Mucosa of gallbladder (tissue), 1 donor: ENCODE data around the gene KLC1. TPM values are rescaled to one million over a fixed set of nuclear protein-coding genes. Genes with fewer than 3 reads are reported as not detected.

ENCODE experiments used
- DNase-seq: peaks from one replicate; pipeline ENCODE4 v3.0.0-alpha.2; 2020; ENCODE audit warnings: low spot score
- total RNA-seq: library from RNA; stranded (reverse); gene quantifications from one replicate; pipeline ENCODE4 v1.2.1, GENCODE V29; 2021
- donor health status: DM: no; HTN: no; CAD: no.

Gene KLC1
- total RNA-seq, 1 donor from 2014 or later = 171 TPM

DNA sequence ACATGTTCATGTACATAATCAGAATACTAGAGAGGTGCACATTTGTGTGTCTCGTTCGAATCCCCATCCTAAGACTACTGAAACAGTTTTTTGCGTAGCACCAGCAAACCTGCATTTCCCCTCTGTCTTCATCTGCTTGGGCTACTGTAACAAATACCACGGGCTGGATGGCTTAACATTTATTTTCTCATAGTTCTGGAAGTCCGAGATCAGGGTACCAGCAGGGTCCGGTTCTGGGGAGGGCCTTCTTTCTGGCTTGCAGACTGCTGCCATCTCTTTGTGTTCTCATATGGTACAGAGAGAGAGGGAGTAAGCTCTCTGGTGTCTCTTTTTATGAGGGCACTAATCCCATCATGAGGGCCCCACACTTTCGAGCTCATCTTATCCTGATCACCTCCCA is 30.6 kb downstream of the KLC1 start:
- no peak for DNase-seq

DNA sequence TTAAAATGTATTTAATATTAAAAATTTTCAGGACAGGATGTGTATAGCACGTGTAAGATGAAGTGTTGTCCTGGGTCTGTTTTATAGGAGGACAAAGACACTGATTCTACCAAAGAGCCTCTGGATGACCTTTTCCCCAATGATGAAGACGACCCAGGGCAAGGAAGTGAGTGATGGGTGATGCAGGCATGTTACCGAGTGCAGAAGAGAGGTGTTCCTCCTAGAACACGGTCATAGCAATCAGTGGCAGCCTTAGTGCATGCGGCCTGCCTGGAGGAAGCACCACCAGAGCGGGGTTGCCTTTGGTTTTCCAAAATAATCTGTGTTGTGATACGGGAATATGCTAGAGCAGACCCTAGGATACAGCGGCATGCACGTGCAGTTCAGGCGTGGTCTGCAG is 33.0 kb downstream of the KLC1 start:
- no peak for DNase-seq

DNA sequence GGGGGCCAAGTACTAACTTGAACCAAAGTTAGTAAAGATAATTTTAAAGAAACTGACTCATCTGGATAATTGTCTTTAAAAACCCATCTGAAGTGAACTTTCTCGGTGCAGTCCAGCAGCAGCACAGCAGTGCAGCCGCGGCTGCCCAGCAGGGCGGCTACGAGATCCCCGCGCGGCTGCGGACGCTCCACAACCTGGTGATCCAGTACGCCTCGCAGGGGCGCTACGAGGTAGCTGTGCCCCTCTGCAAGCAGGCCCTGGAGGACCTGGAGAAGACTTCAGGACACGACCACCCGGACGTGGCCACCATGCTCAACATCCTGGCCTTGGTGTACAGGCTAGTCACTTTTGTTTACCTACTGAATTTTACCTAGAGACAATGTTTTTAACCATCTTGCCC is 33.6 kb downstream of the KLC1 start:
- DNase-seq = no peak

DNA sequence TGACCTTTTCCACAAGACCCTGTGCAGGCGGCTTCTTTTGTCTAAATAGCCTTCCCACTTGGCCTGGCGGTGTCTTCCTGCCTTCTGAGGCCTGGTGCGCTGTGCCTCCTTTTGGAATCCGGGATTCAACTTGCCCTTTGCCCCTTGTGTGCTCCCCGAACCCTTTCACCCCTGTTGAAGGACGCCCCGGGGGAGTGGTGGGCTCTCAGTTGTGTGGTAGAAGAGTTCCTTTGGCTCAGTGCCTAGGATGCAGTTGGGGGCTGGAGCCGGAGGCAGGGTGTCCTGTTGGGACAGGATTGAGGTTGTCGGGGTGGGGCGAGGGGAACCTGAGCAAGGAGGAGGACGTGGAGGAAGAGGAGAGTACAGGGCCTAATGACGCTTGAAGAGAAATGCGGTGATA is 34.5 kb downstream of the KLC1 start:
- DNase-seq = no peak

DNA sequence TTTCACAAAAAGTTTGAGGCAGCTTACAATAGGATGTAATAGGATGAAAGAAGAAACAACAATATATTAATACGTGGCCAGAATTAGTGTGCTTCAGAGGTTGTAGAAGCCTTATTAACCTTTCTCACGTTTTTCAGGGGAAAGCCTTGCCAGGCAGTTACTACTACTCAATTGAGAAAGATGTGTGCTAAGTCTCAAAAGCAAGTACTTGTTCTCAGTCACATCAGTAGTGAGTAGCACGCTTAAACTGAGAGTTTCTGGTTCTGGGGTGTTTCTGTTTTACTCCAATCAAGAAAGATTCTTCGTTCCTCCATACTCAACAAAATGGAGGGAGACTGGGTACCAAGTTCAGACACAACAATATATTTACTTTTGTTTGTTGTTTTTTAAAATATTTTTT is 38.7 kb downstream of the KLC1 start:
- no peak for DNase-seq

DNA sequence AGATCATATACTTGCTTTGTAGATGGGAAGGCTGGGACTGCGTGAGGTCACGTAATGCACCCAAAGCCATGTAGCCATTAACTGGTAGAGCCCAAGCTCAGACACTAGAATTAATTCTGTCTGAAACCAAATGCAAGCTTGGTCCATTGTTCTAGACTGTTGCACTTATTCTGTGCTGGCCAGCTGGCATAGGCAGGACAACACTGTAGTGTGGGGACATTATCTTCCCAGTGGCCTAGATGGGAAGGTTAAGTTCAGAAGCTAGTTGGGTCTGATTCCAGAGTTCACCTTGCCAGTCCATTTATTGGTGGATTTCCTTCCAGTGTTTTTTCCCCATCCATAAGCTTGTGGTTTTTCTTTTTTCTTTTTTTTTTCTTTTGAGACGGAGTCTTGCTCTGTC is 39.1 kb downstream of the KLC1 start:
- DNase-seq = no peak

DNA sequence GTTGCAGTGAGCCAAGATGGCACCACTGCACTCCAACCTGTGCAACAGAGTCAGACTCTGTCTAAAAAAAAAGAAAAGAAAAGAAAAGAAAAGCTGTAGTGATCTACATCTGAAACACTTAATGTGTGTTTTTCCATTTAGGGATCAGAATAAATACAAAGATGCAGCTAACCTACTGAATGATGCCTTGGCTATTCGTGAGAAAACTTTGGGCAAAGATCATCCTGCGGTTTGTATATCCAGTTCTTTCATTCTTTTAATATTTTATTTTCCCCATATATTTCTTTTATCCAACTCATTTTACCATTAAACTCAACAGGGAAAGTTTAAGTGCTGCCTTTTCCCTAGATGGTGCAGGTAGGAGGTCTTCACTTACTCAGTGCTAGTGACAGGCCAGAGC is 40.4 kb downstream of the KLC1 start:
- DNase-seq = no peak

DNA sequence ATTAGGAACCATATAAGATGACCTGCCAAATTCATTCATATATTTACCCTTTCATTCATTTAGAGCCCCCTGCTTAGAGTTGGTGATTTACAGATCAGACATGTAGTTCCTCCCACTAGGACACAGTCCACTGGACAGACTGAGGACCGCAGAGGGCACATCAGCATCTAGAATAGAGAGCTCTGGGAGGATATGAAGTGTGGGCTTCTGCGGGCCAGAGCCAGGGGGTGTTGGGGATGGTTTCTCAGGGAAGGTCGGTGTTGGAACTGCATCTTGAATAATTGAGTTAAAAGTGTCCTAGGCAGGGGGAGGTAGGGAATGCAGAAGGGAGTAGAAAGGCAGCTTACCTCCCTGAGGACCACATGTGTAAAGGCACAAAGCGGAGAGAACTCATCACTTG is 42.9 kb downstream of the KLC1 start:
- DNase-seq = no peak

DNA sequence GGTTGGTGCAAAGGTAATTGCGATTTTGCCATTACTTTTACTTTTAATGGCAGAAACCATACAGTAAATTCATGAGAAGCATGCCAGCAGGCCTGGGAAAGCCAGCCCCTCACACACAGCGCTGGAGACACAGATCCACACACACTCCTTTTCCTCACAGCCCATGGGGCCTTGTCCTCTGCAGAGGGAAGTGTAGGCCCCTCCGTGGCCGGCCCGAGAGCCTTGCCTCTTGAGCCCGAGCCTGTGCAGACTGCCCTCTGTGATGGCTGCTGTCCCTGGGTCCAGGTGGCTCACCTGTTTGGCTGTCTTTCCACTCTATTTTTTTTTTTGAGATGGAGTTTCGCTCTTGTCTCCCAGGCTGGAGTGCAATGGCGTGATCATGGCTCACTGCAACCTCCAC is 46.9 kb downstream of the KLC1 start:
- no peak for DNase-seq

DNA sequence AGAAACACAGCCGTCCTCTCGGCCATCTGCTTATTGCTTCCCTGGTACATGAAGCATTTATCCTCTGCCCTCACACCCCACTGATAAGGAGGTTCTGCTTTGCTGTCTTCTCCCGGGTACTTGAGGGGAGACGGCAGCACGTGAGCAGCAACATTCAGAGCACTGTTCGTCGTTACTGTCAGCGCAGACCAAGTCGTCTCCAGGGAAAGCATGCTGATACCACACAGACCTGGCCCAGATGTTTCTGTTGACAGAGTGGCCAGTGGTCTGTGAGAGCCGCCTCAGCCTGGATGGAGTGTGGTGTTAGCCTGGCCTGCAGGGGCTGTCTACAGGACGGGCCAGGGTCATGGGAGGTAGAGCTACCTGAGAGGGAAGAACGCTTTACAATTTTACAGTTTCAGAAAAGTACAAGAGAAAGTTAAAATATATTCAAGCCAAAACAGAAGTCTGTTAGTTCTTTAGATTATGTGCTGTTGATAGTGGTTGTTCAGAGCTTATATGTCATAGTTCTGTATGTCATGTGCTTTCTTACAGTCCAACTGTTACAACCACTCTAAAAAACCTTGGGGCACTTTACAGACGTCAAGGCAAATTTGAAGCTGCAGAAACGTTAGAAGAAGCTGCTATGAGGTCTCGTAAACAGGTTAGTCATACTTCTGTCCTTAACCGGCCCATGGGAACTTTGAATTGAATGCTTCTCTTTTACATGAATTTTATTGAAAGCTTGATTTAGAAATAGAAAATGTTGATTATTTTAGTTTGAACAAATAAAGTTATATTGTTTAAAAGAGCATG is 48.1 kb downstream of the KLC1 start:
- peak; percentile 26 for DNase-seq

DNA sequence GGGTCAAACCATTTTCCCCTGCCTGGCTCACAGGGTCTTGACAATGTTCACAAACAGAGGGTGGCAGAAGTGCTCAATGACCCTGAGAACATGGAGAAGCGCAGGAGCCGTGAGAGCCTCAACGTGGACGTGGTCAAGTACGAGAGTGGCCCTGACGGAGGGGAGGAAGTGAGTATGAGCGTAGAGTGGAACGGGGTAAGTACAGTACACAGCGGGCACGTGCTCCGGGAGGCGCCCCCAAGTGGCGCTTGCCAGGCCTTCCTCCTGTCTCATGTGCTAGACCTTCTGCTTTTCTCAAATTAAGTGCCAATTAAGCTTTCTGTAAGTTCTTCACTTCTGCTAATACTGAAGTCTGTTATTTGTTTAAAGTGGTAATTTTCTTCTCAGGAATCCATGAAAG is 50.3 kb downstream of the KLC1 start:
- no peak for DNase-seq

DNA sequence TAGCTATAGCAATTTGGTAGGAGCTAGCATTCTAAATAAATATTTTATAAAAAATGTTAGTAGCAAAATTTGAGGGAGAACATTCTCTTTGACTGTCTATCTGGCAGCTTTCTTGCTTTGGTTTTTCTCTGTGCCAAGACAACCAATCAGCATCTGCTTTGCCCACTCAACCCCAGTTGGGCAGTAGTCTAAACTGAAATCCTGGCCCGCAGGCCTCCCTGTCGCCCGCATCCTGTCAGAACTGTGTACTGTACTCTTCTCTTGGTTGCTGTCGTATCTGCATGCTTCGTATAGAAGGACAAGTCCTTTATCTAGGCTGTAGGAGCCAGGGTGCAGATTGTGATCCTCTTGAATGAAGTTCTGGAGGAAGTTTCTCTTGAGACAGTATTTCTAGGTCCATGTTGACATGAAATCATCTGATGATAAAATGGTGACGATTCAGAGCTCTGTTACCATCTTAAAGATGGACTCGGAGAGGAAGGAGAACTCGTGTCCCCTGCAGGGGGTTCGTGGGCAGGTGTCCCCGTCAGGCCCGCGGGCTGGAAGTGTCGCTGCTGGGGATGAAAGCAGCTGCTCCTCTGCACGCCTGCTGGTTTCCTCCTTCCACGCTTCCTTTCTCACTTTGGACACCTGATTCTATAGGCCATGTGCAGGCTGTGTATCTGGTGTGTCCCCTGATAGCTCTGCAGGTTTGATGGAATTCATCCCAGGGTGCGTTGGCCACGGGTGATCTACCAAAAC is 51.6 kb downstream of the KLC1 start:
- no peak for DNase-seq

DNA sequence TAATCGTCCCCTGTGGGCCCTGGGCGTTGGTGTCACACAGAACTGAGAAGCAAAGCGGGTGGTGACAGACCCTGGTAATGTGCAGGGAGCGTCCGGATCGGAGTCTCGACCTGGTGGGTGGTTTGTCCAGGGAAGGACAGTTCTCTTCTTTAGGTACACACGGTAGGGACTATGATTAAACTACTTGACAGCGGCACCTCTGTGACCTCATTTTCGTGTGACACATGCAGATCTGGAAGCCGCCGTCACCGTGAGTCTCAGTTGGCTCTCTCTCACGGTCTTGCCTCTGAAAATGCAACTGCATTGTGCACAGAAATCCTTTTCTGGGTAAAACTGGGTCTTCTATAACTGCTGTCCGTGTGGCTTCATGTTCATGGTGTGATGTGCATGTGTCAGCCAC is 54.1 kb downstream of the KLC1 start:
- DNase-seq = no peak

DNA sequence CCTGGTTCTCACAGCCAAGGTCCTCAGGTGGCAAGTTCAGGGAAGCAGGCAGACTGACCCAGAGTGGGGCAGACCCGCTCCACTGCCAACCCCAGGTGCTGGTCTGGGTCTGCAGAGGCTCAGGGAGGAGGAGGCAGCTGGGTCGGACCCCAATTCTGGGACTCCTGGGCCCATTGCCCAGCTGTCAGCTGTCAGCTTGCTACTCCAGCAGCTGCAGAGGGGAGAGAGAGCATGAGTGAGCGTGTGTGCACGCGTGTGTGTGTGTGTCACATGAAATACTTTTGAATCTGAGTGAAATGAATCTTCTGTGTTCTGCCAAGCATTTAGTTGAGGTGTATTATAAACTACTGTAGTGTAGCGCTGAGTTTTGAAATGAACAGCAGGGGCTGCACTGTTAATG is 55.5 kb downstream of the KLC1 start:
- DNase-seq = no peak

DNA sequence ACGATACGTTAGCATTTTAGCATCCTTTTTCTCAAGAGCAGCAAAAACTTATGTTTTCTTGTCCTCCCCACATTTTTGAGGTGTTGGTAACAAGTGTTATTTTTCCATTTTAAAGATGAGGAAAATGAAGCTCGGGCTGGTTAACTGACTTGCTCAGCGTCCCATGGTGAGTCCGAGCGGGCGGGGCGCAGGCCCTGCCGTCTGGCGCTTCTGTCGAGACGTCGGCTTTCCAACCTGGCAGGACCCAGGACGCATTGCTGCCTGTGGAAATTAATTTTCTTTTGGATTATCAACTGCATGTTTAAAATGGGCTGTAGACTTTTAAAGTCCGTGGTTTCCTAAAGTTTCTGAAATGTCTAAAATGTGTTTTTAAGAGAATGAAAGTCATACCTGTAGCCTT is 55.9 kb downstream of the KLC1 start:
- no peak for DNase-seq

DNA sequence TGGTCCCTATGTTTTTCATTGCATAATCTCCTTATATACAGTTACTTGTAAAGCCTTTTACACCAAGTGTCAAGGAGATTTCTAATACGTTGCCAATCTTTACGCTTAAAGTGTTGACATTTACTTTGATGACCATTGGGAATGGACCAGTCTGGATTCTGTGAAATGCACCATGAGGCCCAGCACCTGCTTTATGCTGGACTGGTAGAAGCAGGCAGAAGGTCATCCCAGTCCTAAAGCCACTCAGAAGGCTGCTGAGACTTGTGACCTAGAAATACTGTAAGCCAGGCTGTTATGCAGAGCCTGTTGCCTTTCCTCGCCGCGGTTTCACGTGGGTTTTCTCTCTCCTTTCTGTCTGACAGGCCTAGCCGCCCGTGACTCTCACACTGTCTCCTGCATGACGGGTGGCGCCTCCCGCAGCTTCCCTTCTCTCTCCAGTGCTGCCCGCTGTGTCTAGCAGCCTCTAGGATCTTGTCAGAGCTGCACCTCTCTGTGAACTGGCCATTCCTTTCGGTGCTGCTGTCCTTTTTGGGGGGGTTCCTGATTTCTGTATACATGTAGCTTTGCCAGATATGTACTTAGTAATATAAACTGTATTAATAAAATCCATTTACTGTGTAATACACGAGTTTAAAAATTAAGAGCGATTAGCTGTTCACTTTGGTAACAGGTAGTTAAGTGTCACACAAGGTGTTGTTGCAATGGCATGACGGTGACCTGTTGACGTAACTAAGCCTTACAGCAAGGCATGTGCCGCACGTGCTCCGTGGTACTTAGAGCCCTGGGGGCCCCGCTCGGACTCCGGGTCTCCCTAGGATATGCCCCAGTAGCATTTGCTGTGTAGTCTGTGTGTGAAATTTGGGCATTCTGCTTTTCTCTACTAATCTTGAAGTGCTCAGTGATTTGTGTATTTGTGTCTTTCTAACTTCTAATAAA is 56.5 kb downstream of the KLC1 start:
- no peak for DNase-seq

DNA sequence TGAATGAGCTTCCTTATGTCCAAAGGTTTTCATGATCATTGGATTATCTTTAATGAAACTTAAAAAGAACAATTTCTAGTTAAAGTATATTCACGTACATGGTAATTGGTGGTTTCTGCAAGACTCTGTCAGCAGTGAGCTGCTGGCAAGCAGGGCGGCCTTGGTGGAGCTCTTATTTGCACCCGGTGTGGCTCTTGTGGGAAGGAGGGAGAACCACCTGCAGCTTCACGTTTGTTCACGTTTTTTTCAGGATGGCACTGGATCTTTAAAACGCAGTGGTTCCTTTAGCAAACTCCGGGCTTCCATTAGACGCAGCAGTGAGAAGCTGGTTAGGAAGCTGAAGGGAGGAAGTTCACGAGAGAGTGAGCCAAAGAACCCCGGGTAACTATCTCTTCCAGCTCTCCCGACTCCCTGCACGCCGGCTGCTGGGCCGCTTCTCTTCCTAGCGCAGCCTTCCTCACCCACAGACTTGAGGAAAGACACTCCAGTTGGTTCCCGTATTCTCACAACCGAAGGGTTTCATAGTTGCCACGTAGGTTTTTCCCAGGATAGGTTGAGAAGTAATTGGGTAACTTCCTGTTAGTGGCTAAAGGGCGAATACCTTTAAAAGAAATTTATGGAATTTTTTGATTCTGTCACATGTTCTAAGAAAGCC is 57.9 kb downstream of the KLC1 start:
- DNase-seq = no peak

DNA sequence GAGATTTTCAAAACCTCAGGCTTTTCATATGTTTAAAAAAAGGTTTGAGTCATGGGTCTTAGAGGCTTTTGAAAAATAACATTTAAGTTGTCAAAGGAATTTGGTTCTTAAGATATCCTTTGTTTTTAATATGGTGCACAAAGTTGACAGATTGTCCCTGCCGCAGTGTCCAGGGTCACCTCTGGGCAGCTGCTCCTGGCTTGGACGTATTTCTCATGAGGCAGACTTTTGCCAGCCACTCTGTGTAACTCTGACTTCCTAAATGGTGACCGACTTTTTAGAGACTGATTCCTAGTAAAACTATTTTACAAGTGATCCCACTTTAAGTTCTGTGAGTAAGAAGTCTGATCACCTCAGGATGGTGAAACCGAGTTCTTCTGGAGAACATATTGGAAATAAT is 58.7 kb downstream of the KLC1 start:
- DNase-seq = no peak

DNA sequence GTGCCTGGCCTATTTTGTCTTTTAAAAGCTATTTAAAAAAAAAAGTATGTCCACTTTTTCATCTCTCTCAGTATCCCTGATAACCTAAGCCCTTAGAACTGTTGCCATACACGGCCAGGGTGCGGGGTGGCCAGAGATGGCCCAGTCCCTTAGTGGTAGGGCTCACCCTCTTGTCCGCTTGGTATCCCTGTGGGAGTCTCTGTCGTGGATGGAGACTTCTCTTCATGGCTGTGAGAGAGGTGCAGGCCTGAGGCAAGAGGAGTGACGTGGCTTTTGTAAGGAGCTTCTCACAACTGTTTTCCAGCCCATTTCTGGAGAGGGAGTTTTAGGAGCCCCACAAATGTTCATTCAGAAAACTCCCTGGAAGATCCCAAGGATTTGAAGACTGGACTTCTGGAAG is 59.4 kb downstream of the KLC1 start:
- DNase-seq = no peak

DNA sequence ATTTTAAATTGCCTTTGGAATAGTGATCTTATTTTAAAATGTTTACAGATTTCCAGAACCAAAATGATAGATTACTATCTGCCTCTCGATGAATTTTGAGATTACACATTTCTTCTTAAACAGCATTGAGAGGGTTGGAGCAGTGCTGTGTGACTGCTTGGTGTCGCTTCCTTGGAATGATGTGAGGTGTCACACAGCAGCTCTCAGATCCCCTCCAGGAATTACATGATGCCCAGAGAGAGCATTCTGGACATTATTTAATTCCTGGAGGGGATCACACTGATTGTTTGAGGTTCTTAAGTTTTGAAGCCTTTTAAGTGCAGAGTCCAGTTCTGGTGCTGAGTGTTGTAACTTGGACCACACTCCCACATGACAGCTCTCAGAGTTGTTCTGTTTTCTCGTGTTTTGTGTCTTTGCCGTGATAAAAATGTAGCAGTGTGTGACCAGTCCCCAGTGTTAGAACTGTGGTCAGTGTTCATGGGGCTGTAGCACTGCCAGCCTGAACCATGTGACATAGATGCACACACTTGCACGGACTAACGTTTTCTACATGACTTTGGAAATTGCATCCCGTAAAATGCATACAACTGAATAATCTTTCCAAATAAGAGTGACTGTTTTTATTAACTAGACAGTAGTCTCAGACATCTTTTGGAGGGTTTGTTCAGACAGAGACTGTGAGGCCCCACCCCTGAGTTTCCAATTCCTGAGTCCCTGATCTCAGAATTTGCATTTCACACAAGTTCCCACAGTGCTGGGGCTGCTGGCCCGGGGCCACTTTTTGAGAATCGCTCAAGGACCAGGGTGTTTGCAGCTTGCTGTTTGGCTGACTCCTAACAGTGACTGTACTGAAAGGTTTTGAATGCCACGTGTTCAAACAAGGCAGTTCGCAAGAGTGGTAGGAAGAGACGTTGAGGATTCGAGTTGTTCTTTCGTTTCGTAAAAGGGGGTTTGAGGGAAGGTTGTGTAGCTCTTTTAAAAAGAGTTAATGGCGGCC is 60.2 kb downstream of the KLC1 start:
- DNase-seq = no peak

DNA sequence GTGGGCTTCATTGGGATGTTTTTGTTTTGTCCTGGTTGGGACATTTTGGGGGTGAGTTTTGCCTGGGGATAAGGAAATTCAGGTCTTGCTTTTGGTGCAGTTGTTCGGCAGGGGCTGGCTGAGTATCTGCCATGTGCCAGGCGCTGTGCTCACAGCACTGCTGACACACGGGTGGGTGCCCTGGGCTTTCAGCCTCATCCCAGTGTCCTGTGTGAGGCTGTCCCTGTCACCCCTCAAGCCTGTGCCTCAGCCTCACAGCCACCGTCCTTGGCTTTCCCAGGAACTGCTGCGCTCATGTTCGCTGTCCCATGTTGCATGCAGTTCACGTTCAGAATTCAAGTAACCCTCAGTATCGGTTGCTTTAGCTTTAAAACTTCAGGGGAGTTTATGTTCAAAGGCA is 61.3 kb downstream of the KLC1 start:
- no peak for DNase-seq
